Osteocyte (in vitro differentiated cells): ENCODE results near the gene FXYD4. TPM values are rescaled to one million over a fixed set of nuclear protein-coding genes. Genes with fewer than 3 reads are reported as not detected.

Experiments
- DNase-seq: peaks from one replicate; pipeline ENCODE4 v3.0.0; 2021; ENCODE audit warnings: mixed read lengths; ENCODE audit not compliant: unreplicated experiment; ENCODE audit errors: extremely low spot score
- H3K27ac Mint-ChIP-seq: one replicate; pipeline ENCODE4 v1.8.0; 2021; ENCODE audit warnings: mild to moderate bottlenecking, mixed read lengths; ENCODE audit not compliant: unreplicated experiment
- H3K27me3 Mint-ChIP-seq: one replicate; pipeline ENCODE4 v1.8.0; 2021; ENCODE audit warnings: mixed read lengths; ENCODE audit not compliant: unreplicated experiment
- H3K36me3 Mint-ChIP-seq: one replicate; pipeline ENCODE4 v1.8.0; 2021; ENCODE audit warnings: mixed read lengths; ENCODE audit not compliant: unreplicated experiment
- H3K4me1 Mint-ChIP-seq: one replicate; pipeline ENCODE4 v1.8.0; 2021; ENCODE audit warnings: mixed read lengths; ENCODE audit not compliant: unreplicated experiment
- H3K4me3 Mint-ChIP-seq: one replicate; pipeline ENCODE4 v1.8.0; 2021; ENCODE audit warnings: mild to moderate bottlenecking, moderate library complexity, mixed read lengths; ENCODE audit not compliant: unreplicated experiment
- H3K9me3 Mint-ChIP-seq: one replicate; pipeline ENCODE4 v1.8.0; 2021; ENCODE audit warnings: mixed read lengths; ENCODE audit not compliant: unreplicated experiment
- CTCF ChIP-seq: fragments of 200-600 bp; sonication (generic); IDR thresholded peaks from 2 replicates; pipeline ENCODE4 v1.5.0; 2021; ENCODE audit warnings: antibody characterized with exemption, mild to moderate bottlenecking, moderate library complexity
- total RNA-seq: library from RNA; stranded (reverse); gene quantifications from 2 replicates; pipeline ENCODE4 v1.2.1, GENCODE V29; 2021

Gene FXYD4
- total RNA-seq, 1 donor from 2014 or later, result not detected

- Mint-ChIP-seq H3K27ac (no peak overlapping the region), H3K27me3 (no peaks in the 10 kb centered on the region), H3K36me3 (no peaks in the 10 kb centered on the region), H3K9me3 (no peaks in the 10 kb centered on the region), H3K4me3 (no peak overlapping the region), H3K4me1 (no peaks in the 10 kb centered on the region)
- no peak for DNase-seq
- no peak for TF ChIP-seq CTCF
Measured at GRCh38 chr10:43375401-43376020, 4.1 kb downstream of the FXYD4 start.

GRCh38 chr10:43376046-43376635 is 4.7 kb downstream of the FXYD4 start:
- Mint-ChIP-seq H3K4me3 (no peak overlapping the region), H3K36me3 (no peaks in the 10 kb centered on the region), H3K27me3 (no peaks in the 10 kb centered on the region), H3K4me1 (no peaks in the 10 kb centered on the region), H3K27ac (no peak overlapping the region), H3K9me3 (no peaks in the 10 kb centered on the region)
- TF ChIP-seq CTCF, result no peak
- no peak for DNase-seq

- H3K4me3 Mint-ChIP-seq, result no peak overlapping the region
- no peaks in the 10 kb centered on the region for H3K36me3 Mint-ChIP-seq
- no peaks in the 10 kb centered on the region for H3K27me3 Mint-ChIP-seq
- no peak for TF ChIP-seq CTCF
- DNase-seq, result no peak
- no peaks in the 10 kb centered on the region for H3K9me3 Mint-ChIP-seq
- H3K4me1 Mint-ChIP-seq, result no peaks in the 10 kb centered on the region
- no peak overlapping the region for H3K27ac Mint-ChIP-seq
Measured at GRCh38 chr10:43376828-43377423, 5.5 kb downstream of the FXYD4 start.

GRCh38 chr10:43377424-43377883 is 6.0 kb downstream of the FXYD4 start:
- Mint-ChIP-seq H3K9me3 (no peaks in the 10 kb centered on the region), H3K27ac (no peak overlapping the region), H3K4me3 (no peak overlapping the region), H3K4me1 (no peaks in the 10 kb centered on the region), H3K27me3 (no peaks in the 10 kb centered on the region), H3K36me3 (no peaks in the 10 kb centered on the region)
- TF ChIP-seq CTCF, result no peak
- no peak for DNase-seq

GRCh38 chr10:43380610-43381222 is 9.3 kb downstream of the FXYD4 start:
- peaks cover 4% of the 10 kb centered on the region for H3K36me3 Mint-ChIP-seq
- DNase-seq, result no peak
- H3K4me1 Mint-ChIP-seq, result no peaks in the 10 kb centered on the region
- peak overlapping the region; percentile 14 for H3K27ac Mint-ChIP-seq
- H3K27me3 Mint-ChIP-seq, result no peaks in the 10 kb centered on the region
- no peak overlapping the region for H3K4me3 Mint-ChIP-seq
- no peaks in the 10 kb centered on the region for H3K9me3 Mint-ChIP-seq
- no peak for TF ChIP-seq CTCF
